ENCODE data around the gene CYBC1. TPM values are rescaled to one million over a fixed set of nuclear protein-coding genes. Genes with fewer than 3 reads are reported as not detected.
"Not testable (repeated sequence)": the region's sequence is repeated elsewhere in the genome, so short reads cannot be mapped to it uniquely, and the experiment has no call there.

Gene CYBC1
- total RNA-seq, 2 experiments from 2014 or later, result 470 to 679 TPM

GRCh38 chr17:82461827-82462524 lies 11.4 kb upstream of the CYBC1 start:
- DNase-seq (ENCODE audit: low spot score), result no peak
- H3K27ac ChIP-seq (ENCODE audit: low read depth, low read length, poor library complexity, severe bottlenecking), result no peak overlapping the region
- no peaks in the 10 kb centered on the region for H3K9me3 ChIP-seq (ENCODE audit: low read length)
- H3K4me3 ChIP-seq (ENCODE audit: low read depth, low read length, poor library complexity, severe bottlenecking), result no peak overlapping the region
- H4K20me1 ChIP-seq (ENCODE audit: insufficient read depth, low read length), result no peaks in the 10 kb centered on the region
- CTCF ChIA-PET (ENCODE audit: unreplicated experiment), result interaction anchor here (0.9 kb wide), 1 partner anchor 92 kb away, joined by 3 read pairs; no protein-coding TSS in a partner anchor
- H3K4me2 ChIP-seq (ENCODE audit: low read length), result no peak overlapping the region
- peaks cover 70% of the 10 kb centered on the region for H3K36me3 ChIP-seq (ENCODE audit: insufficient read depth, low read length)
- TF ChIP-seq CTCF (conservative IDR thresholded peaks at IDR 0.05; ENCODE audit: low read length), result no peak
- no peak for TF ChIP-seq EZH2phosphoT487 (IDR thresholded peaks at IDR 0.05; ENCODE audit: borderline replicate concordance, low read depth, low read length)
- peaks cover 4% of the 10 kb centered on the region; the same call in 1 of the 2 replicates for H3K79me2 ChIP-seq (ENCODE audit: insufficient read depth, low read depth, low read length)
- H2AFZ ChIP-seq (ENCODE audit: low read length), result no peak overlapping the region
- no peaks in the 10 kb centered on the region for H3K9me2 ChIP-seq (ENCODE audit: insufficient read depth, low read length)
- no TSS peak for BruUV-seq (replicated peaks)
- POLR2A ChIA-PET, result no interaction called here
- intact Hi-C loops (cut with micrococcal nuclease; ENCODE audit: unreplicated experiment), result no loop called here
- peaks cover 16% of the 10 kb centered on the region for H3K4me1 ChIP-seq (ENCODE audit: insufficient read depth, low read length, poor library complexity, severe bottlenecking)

GRCh38 chr17:82459936-82460335 lies 9.4 kb upstream of the CYBC1 start:
- H3K79me2 ChIP-seq (ENCODE audit: insufficient read depth, low read depth, low read length); H4K20me1 ChIP-seq (ENCODE audit: insufficient read depth, low read length); POLR2A ChIA-PET; H3K9me2 ChIP-seq (ENCODE audit: insufficient read depth, low read length); H3K9me3 ChIP-seq (ENCODE audit: low read length); H3K27ac ChIP-seq (ENCODE audit: low read depth, low read length, poor library complexity, severe bottlenecking); DNase-seq (ENCODE audit: low spot score); BruUV-seq (replicated peaks); CTCF ChIA-PET (ENCODE audit: unreplicated experiment); H2AFZ ChIP-seq (ENCODE audit: low read length): not testable (repeated sequence)
- intact Hi-C loops (cut with micrococcal nuclease; ENCODE audit: unreplicated experiment), result loop anchor here (2.0 to 5.0 kb wide), 4 partner anchors 35 to 93 kb away; partner anchors contain the start of genes HEXD and OGFOD3
- H3K36me3 ChIP-seq (ENCODE audit: insufficient read depth, low read length), result peaks cover 59% of the 10 kb centered on the region
- peak overlapping the region; percentile 76 for H3K4me2 ChIP-seq (ENCODE audit: low read length)
- peak overlapping the region; percentile 75 for H3K4me3 ChIP-seq (ENCODE audit: low read depth, low read length, poor library complexity, severe bottlenecking)
- H3K4me1 ChIP-seq (ENCODE audit: insufficient read depth, low read length, poor library complexity, severe bottlenecking), result peaks cover 18% of the 10 kb centered on the region

GRCh38 chr17:82458885-82459424 lies 8.4 kb upstream of the CYBC1 start:
- H3K36me3 ChIP-seq (ENCODE audit: insufficient read depth, low read length), result peaks cover 49% of the 10 kb centered on the region
- no peaks in the 10 kb centered on the region for H4K20me1 ChIP-seq (ENCODE audit: insufficient read depth, low read length)
- intact Hi-C loops (cut with micrococcal nuclease; ENCODE audit: unreplicated experiment), result loop anchor here (1.0 to 5.0 kb wide), 5 partner anchors 10 to 94 kb away; partner anchors contain the start of genes HEXD and OGFOD3
- ChIA-PET POLR2A (no interaction called here), CTCF (ENCODE audit: unreplicated experiment) (interaction anchor here (0.6 kb wide), 1 partner anchor 158 kb away, joined by 3 read pairs; no protein-coding TSS in a partner anchor)
- peaks cover 4% of the 10 kb centered on the region; the same call in 1 of the 2 replicates for H3K79me2 ChIP-seq (ENCODE audit: insufficient read depth, low read depth, low read length)
- no peaks in the 10 kb centered on the region for H3K9me2 ChIP-seq (ENCODE audit: insufficient read depth, low read length)
- peak overlapping the region; percentile 34; the same call in 1 of the 2 replicates for H2AFZ ChIP-seq (ENCODE audit: low read length)
- H3K4me2 ChIP-seq (ENCODE audit: low read length), result peak overlapping the region; percentile 76
- BruUV-seq (replicated peaks), result no TSS peak
- peaks cover 9% of the 10 kb centered on the region; the same call in 1 of the 2 replicates for H3K9me3 ChIP-seq (ENCODE audit: low read length)
- H3K27ac ChIP-seq (ENCODE audit: low read depth, low read length, poor library complexity, severe bottlenecking), result peak overlapping the region; percentile 89
- peak overlapping the region; percentile 75 for H3K4me3 ChIP-seq (ENCODE audit: low read depth, low read length, poor library complexity, severe bottlenecking)
- DNase-seq (ENCODE audit: low spot score), result peak; percentile 47
- TF ChIP-seq EZH2phosphoT487 (IDR thresholded peaks at IDR 0.05; ENCODE audit: borderline replicate concordance, low read depth, low read length), result no peak
- peaks cover 18% of the 10 kb centered on the region for H3K4me1 ChIP-seq (ENCODE audit: insufficient read depth, low read length, poor library complexity, severe bottlenecking)
